NCI-H1436 (cell line): Measurements from ENCODE around the gene ATP6V1B1.

ENCODE experiments used
- DNase-seq: peaks from one replicate; lab custom pipeline; 2025; lab: John Stamatoyannopoulos, UW

ATP6V1B1 gene

GRCh38 chr2:70927138-70927537, 8.6 kb upstream of the ATP6V1B1 start:
- DNase-seq = no peak

DNA sequence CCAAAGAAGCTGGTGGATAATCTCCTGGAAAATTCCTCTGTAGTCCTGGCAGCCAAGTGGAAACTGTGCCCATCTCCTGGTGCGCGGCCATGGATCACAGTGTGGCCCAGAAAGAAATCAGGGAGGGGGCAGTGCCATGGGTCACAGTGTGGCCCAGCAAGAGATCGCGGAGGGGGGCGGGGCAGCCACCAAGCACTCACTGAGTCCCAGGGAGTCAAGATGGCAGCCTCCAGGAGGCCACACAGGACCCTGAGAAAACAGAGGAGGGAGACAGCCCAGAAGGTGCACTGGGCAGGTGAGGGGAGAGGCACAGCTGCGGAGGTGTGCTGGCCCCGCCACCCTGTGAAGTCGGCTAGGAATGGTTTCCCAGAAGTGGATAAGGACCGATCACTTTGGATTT, 8.1 kb upstream of the ATP6V1B1 start:
- no peak for DNase-seq

- DNase-seq = no peak
Observed at GRCh38 chr2:70928366-70928765, 7.3 kb upstream of the ATP6V1B1 start.

DNA sequence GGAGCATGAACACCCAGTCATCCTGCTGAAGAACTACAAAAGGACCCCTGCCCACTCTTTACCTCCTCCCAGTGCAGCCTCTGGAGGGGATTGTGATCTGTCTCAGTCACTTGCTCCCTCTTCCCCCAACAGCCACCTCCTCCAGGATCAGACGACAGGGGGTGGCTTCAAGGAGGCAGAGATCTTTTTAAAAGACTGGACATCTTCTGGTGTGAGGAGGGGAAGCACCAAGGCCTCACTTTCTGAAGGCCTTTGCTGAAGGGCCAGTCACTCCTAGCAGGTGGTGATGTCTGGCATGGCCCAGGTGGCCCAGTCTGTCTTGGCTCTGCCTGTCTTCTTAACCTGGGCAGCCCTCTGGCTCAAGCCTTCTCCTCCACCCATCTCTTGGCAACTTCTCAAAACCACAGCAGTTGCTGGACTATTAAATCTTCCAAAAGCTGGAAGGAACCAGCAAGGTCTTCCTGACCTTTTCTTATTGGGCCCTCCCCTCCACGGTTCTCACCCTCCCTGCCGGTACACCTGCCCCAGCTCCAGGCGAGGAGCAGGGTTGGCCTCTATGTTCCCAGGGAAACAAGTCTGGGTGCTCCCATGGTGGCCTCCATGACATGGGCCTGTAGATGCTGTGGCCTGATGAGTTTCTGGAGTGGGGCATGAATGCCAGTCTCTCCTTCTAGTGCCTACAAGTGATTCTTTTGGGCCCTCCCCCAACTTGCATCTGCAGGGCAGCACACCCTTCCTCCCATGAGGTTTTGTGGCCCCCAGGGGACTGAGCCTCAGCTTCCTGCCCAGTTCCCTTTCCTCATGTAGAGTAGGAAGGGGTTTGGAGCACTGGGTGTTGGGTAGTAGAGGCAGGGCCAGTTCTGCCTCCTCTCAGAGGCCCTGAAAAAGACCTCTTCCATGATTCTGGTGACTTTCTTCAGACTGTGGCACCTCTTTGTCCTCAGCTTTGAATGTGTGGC, 5.0 kb upstream of the ATP6V1B1 start:
- no peak for DNase-seq

DNA sequence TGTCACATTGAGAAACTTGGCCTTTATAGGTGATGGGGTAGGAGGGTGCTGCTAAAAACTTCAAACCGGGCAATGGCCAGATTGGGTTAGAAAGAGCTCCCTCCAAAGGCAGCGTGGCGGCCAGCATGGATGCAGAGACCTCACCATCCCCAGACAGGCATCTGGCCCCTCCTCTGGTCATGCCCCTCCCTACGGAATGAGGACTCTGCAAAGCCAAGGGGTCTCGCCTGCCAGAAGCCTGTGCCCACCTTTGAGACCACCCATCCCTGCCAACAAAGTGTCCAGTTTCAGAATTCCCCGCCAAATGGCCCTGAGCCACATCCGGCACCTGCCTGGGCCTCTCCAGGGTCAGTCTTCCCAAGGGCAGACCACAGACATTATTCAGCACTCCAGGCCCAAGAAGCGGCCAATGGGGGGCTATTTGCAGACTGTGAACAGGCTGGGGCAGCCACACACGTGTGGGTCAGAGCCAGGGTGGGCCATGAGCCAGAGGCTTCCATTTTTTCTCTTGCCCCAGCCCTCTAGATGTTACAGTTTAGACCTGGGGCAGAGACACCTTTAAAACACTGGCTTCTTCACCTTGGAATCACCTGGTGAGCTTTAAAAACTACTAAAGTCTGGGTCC, 4.2 kb upstream of the ATP6V1B1 start:
- DNase-seq = no peak

- DNase-seq = no peak
Observed at GRCh38 chr2:70932631-70933230, 3.0 kb upstream of the ATP6V1B1 start.

DNA sequence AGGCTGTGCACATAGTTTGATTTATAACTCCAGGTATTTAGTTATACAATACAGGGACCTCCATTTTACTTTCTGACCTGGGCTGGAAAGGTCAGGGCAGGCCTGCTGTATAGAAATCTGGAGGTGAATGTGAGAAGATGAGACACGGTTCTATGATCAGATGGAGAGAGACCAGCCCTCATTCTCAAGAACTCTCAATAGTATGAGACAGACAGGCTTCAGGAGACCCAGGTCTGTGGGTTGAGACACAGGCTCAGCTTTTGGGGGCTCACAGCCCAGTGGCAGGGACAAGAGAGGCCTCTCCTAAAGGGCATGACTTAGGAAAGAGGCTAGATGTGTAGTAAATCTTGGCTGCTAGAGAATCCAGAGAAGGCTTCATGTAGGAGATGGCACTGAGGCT, 719 bp upstream of the ATP6V1B1 start:
- DNase-seq = no peak

- DNase-seq = no peak
Observed at GRCh38 chr2:70936165-70936978, 672 bp downstream of the ATP6V1B1 start.

DNA sequence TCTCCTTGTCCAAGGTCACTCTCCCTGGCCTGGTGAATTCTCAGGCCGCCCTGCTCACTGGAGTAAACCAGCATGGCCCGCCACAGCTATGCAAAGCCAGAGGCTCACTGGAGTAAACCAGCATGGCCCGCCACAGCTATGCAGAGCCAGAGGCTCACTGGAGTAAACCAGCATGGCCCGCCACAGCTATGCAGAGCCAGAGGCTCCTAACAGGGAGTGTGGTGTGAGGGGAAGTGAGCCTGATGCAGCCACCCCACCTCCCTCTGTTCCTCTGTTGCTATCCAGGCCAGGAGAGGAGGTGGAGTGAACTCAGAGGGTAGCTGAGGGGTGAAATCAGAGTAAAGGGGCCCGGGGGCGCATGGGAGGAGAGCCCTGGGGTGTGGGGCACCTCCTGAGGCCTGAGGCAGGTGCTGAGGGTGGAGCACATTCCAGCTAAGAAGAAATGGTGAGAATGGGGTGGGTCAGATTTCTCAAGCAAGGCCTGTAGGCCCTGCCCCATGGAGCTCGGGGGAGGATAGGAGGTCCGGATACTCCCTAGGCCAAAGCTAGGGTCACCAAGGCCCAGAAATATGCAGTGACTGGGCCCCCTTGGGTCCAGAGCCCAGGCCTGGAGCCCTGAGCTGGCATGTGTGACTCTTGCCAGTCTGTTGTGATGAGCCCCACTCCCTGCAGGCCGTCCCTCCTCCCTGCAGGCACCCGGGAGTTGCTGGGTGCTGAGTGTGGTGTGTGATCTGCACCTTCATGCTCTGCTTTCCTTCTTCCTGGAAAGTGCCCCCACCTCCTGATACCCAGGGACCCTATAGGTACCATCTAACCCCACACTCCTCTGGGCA, 1.5 kb downstream of the ATP6V1B1 start:
- no peak for DNase-seq

DNA sequence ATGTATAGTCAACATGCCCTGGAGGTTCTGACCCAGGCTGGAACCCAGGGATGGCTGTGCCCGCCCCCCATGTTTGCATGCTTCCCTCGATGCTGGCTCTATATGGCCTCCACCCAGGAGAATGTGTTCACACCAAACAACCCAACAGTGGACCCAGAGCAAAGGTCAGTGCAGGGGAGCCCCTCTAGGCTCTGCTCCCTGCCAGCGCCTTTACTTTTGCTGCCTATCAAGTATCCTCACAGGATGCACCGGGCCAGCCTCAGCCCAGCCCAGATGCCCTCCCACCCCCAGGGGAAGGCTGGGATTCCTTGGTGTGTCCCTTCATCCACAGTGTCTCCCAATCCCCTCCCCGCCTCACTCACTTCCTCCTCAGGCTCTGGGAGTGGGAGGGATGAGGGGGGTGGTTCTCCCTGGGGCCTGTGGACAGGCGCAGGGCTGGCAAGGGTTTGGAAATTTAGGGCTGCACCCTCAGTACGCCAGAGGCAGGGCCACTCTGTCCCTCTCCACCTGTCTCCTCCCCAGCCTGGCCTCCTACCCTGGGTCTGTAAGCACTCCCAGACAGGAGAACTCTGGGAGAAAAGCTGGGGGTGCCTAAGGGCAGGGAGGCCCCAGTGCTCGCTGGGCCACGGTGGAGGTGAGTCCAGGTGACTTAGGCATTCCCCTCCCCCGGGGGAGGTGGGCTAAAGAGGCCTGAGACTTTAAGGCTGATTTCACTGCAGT, 2.3 kb downstream of the ATP6V1B1 start:
- DNase-seq = no peak

- no peak for DNase-seq
Observed at GRCh38 chr2:70938586-70938950, 2.9 kb downstream of the ATP6V1B1 start.

GRCh38 chr2:70939001-70939838, 3.5 kb downstream of the ATP6V1B1 start:
- DNase-seq = no peak

DNA sequence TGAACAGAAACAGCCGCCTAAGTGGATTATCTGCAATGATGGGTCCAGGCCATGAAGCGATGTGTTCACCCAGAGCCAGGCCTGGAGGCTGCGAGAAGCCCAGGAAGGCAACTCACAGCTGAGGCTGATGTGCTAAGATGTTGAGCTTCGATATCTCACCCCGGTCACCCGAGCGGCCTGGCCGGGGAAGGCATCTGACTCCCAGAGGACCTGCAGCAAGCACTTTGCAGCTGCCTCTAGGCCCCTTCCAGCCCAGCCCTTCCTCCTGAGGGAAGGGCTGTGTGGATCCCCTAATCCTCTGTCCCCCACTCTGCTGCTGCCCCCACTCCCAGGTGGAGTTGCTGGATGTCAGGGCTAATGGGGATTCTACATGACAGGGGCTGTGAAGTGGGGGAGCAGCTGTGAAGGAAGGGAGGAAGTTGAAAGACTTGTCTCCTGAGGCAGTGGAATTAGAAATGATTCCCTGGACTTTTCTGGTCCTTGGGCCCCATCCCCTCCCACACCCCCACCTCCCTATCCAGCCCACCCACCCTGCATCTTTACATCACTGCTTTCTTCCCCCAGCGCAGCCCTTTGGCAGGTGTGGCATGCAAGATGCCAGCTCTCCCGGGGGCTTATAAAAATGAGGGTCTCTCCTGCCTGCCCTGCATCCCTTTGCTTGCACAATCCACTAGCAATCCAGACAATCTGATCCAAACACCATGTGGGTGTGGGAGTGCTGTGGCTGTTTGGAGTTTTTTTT, 4.3 kb downstream of the ATP6V1B1 start:
- no peak for DNase-seq

GRCh38 chr2:70941186-70941585, 5.5 kb downstream of the ATP6V1B1 start:
- DNase-seq = no peak

DNA sequence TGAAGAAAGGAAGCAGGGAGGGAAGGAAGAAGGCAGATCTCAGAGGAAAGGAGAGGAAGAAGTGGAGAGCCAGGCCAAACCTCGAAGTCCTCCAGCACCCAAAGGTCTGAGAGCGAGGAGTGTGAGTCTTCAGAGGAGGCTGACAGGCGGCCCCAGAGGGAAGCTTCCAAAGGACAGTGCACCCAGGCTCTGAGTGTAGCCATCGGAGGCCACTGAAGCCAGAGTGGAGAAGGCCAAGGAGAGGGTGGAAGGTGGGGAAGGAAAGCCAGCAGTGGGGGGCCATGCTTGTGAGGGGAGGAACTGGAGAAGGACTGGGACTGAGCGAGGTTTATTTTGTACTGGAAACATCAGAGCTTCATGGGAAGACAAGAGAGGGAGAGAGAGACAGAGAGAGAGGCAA, 6.0 kb downstream of the ATP6V1B1 start:
- no peak for DNase-seq

GRCh38 chr2:70942396-70943204, 6.9 kb downstream of the ATP6V1B1 start:
- no peak for DNase-seq

- DNase-seq = no peak
Observed at GRCh38 chr2:70943205-70943871, 7.6 kb downstream of the ATP6V1B1 start.
